Urothelium cell line (cell line): ENCODE measurements around the gene CAMK1D.
"Not testable (repeated sequence)": the region's sequence is repeated elsewhere in the genome, so short reads cannot be mapped to it uniquely, and the experiment has no call there.

Source experiments
- DNase-seq: peaks from one replicate; pipeline ENCODE4 v3.0.0; 2011; ENCODE audit warnings: low spot score, mixed read lengths
- FAIRE-seq: peaks from 2 replicates; lab custom pipeline; 2011; peaks lifted over from hg19 to GRCh38; lab: Jason Lieb, UNC

Gene CAMK1D

DNA sequence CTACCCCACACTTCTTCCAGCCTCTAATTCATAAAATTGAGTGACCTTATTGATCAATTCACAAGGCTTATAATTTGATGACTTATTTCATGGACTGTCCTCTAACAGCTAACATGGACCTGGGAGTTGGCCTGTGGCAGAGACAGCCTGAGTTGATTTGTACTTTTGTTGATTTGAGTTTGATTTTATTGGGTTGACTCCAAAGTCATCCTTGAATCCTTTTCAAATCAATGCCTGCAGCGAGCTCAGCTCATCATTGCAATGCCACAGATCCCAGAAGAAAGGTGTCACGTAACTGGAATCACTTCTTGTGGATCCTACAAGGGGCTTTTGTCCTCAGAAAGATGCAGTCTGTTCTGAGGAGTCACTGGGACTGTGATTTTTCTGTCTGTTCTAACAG lies 138.0 kb downstream of the CAMK1D start:
- FAIRE-seq (no peak), DNase-seq (no peak)

- FAIRE-seq (no peak), DNase-seq (no peak)
These were observed 139.3 kb downstream of the CAMK1D start for GRCh38 chr10:12488626-12489025.

GRCh38 chr10:12489357-12489756 lies 140.0 kb downstream of the CAMK1D start:
- no peak for DNase-seq
- FAIRE-seq = no peak

- DNase-seq (no peak), FAIRE-seq (no peak)
These were observed 140.5 kb downstream of the CAMK1D start for GRCh38 chr10:12489806-12490205.

DNA sequence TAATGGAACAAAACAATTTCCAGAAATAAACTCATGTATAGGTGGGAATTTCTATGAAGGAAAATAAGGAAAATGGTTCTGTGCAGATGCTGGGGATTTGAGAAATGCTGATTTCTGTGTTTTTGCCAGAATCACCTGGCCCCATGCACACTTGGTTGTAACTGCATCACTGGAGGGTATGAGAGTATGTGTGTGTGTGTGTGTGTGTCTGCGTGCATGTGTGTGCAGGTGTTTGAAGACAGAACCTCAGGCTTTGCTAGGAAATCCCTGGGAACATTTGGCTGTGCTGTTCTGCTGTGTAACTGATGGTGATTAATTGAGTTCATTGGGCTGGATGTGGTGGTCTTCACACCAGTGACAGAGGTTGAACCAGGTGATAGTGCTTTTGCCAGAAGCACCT lies 141.6 kb downstream of the CAMK1D start:
- no peak for FAIRE-seq
- no peak for DNase-seq

DNA sequence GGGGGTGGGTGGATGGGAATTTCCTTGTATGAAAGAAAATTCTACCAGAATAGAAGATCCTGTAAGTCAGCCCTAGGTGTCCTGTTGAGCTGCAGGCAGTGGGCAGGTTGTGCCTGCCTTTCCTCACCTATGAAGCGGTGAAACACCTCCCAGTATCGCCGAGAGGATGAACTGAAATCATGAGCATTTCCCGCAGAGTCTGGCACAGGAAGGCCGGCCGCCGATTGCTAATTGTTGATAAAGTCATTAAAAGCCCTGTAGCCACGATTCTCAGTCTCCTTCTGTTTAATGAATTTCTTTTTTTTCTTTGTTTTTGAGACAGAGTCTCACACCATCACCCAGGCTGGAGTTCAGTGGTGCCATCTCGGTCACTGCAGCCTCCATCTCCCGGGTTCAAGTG lies 142.1 kb downstream of the CAMK1D start:
- no peak for DNase-seq
- FAIRE-seq = no peak

GRCh38 chr10:12492016-12492415 lies 142.7 kb downstream of the CAMK1D start:
- FAIRE-seq (no peak), DNase-seq (no peak)

- DNase-seq, FAIRE-seq: not testable (repeated sequence)
These were observed 147.7 kb downstream of the CAMK1D start for GRCh38 chr10:12497046-12497445.

DNA sequence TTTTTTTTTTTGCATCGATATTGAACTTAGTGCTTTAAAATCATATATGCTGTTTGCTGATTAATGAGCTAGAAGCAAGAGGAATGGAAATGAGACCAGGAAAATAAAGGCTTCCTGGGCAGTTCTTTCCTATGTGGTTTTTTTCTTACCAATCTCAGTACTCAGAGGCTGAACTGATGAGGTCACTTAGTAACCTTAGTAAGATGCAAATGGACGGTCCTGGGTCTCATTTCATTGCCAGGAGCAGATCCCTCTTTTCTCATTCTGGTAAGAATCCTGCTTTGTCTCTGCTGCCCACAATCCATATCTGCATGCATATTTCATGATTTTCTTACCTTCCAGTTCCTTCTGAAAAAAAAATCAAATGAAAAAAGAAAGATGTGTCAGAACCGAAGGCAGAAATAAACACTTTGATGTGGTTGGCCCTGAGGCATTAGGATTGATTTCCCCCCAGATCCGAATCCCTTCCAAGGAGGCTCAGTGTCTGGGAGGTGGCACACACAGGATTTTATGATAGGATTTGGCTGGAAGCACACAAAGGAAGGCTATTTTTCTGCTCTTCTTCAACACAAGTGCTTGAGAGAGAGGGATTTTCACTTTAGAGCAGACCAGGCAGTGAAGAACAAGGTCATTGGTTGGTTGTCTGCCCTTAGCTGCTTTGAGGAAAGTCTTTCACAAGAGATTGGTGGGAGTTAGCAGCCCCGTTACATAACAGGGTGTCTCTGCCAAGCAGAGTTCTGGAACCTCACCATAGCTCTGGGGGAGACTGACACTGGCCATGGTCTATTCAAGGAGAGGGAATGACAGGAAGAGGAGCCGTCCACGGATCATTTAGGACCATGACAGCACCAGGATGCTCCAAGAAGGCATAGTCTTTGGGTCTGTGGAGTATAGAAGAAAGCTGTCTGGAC lies 150.0 kb downstream of the CAMK1D start:
- no peak for FAIRE-seq

GRCh38 chr10:12500381-12501303 lies 151.3 kb downstream of the CAMK1D start:
- FAIRE-seq (no peak), DNase-seq (no peak)

More for the DNA sequence above, 150.0 kb downstream of the CAMK1D start:
- DNase-seq = no peak

DNA sequence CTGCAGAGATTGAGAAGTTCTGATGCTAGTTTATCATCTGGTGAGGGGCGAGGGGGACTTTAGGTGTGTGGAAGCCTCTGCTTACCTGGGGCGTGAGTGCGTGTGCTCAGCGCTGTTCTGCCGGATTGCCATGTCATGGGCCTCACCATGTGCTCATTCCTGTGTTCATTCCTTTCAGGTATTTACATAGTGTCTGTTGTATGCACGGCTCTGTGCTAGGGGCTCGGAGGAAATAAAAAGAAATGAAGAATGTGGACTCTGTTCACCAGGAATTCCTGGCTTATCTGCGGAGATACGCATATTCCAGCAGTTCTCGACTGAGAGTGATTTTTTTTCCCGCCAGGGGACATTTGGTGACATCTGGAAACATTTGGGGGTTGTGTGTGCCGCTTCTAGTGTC lies 152.0 kb downstream of the CAMK1D start:
- no peak for DNase-seq
- FAIRE-seq = no peak

GRCh38 chr10:12501841-12502525 lies 152.6 kb downstream of the CAMK1D start:
- DNase-seq (no peak), FAIRE-seq (no peak)

GRCh38 chr10:12502526-12503274 lies 153.4 kb downstream of the CAMK1D start:
- DNase-seq (no peak), FAIRE-seq (peak; percentile 95)

GRCh38 chr10:12503311-12503710 lies 154.0 kb downstream of the CAMK1D start:
- DNase-seq = no peak
- no peak for FAIRE-seq

DNA sequence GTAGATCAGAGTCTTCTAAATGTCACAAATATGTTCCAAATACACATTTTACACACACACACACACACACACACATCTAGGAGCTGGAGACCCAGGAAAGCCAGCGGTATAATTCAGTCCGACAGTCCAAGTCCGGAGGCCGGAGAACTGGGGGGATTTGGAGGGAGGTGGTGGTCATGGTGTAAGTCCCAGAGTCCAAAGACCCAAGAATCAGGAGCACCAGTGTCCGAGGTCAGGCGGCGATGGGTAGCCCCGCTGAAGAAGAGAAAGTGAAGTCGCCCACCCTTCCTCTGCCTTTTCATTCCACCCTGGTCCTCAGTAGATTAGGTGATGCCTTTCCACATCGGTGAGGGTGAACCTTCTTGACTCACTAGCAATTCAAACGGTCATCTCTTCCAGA lies 154.8 kb downstream of the CAMK1D start:
- FAIRE-seq (no peak), DNase-seq (no peak)

- DNase-seq (no peak), FAIRE-seq (no peak)
These were observed 155.3 kb downstream of the CAMK1D start for GRCh38 chr10:12504628-12505027.

GRCh38 chr10:12505683-12506082 lies 156.3 kb downstream of the CAMK1D start:
- FAIRE-seq (no peak), DNase-seq (no peak)

GRCh38 chr10:12507165-12507850 lies 158.0 kb downstream of the CAMK1D start:
- FAIRE-seq (no peak), DNase-seq (no peak)

DNA sequence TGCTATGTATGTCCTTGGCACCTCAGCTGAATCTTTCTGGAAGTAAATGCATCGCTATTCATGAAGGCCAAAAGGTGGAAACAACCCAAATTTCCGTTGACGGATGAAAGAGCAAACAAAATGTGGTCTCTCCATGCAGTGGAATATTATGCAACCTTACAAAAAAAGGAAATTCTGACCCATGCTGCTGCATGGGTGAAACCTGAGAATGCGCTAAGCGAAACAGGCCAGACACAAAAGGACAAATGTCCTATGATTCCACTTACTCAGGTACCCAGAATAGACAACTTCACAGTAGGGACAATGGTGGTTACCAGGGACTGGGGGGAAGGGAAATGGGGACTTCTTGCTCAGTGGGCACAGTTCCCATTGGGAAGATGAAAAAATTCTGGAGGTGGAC lies 158.8 kb downstream of the CAMK1D start:
- FAIRE-seq (no peak), DNase-seq (no peak)
